CD4-positive, alpha-beta T cell treated with Interleukin-15 for 1 hour (primary cell): ENCODE measurements around the gene ANKRD44.

ENCODE experiments used
- DNase-seq: peaks from one replicate; pipeline ENCODE4 v3.0.0-alpha.2; 2020

The ANKRD44 gene

GRCh38 chr2:197170208-197170607 is 140.4 kb downstream of the ANKRD44 start:
- no peak for DNase-seq

GRCh38 chr2:197168705-197169104 is 141.9 kb downstream of the ANKRD44 start:
- peak; percentile 62 for DNase-seq

GRCh38 chr2:197167608-197168314 is 142.8 kb downstream of the ANKRD44 start:
- DNase-seq: no peak

- DNase-seq: no peak
These were observed 145.6 kb downstream of the ANKRD44 start for GRCh38 chr2:197165020-197165419.

- no peak for DNase-seq
These were observed 146.3 kb downstream of the ANKRD44 start for GRCh38 chr2:197164141-197164754.

- no peak for DNase-seq
These were observed 146.9 kb downstream of the ANKRD44 start for GRCh38 chr2:197163712-197164140.

- no peak for DNase-seq
These were observed 148.8 kb downstream of the ANKRD44 start for GRCh38 chr2:197161774-197162173.

GRCh38 chr2:197159661-197160211 is 150.8 kb downstream of the ANKRD44 start:
- no peak for DNase-seq

- DNase-seq: no peak
These were observed 151.7 kb downstream of the ANKRD44 start for GRCh38 chr2:197158591-197159550.

GRCh38 chr2:197157879-197158537 is 152.6 kb downstream of the ANKRD44 start:
- no peak for DNase-seq

- DNase-seq: no peak
These were observed 153.8 kb downstream of the ANKRD44 start for GRCh38 chr2:197156771-197157170.

- peak; percentile 53 for DNase-seq
These were observed 157.9 kb downstream of the ANKRD44 start for GRCh38 chr2:197152451-197153228.

- DNase-seq: no peak
These were observed 161.0 kb downstream of the ANKRD44 start for GRCh38 chr2:197149546-197149945.

GRCh38 chr2:197148401-197148800 is 162.2 kb downstream of the ANKRD44 start:
- no peak for DNase-seq

- DNase-seq: no peak
These were observed 162.6 kb downstream of the ANKRD44 start for GRCh38 chr2:197147942-197148341.

- peak; percentile 17 for DNase-seq
These were observed 163.6 kb downstream of the ANKRD44 start for GRCh38 chr2:197146995-197147394.

GRCh38 chr2:197145471-197146056 is 165.0 kb downstream of the ANKRD44 start:
- peak; percentile 67 for DNase-seq

- DNase-seq: no peak
These were observed 166.4 kb downstream of the ANKRD44 start for GRCh38 chr2:197144183-197144582.

- no peak for DNase-seq
These were observed 168.7 kb downstream of the ANKRD44 start for GRCh38 chr2:197141702-197142473.

GRCh38 chr2:197140045-197140444 is 170.5 kb downstream of the ANKRD44 start:
- DNase-seq: no peak
